Measurements from ENCODE around the gene SDHC. TPM values are rescaled to one million over a fixed set of nuclear protein-coding genes. Genes with fewer than 3 reads are reported as not detected.

SDHC gene, protein sequence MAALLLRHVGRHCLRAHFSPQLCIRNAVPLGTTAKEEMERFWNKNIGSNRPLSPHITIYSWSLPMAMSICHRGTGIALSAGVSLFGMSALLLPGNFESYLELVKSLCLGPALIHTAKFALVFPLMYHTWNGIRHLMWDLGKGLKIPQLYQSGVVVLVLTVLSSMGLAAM
- 158 TPM for total RNA-seq
- long read RNA-seq, full-length matches to known transcripts: 23 of 24 reads
- long read RNA-seq, partial matches to known transcripts: 0 of 24 reads
- long read RNA-seq, other reads (novel, unspliced or antisense): 1 of 24 reads

DNA sequence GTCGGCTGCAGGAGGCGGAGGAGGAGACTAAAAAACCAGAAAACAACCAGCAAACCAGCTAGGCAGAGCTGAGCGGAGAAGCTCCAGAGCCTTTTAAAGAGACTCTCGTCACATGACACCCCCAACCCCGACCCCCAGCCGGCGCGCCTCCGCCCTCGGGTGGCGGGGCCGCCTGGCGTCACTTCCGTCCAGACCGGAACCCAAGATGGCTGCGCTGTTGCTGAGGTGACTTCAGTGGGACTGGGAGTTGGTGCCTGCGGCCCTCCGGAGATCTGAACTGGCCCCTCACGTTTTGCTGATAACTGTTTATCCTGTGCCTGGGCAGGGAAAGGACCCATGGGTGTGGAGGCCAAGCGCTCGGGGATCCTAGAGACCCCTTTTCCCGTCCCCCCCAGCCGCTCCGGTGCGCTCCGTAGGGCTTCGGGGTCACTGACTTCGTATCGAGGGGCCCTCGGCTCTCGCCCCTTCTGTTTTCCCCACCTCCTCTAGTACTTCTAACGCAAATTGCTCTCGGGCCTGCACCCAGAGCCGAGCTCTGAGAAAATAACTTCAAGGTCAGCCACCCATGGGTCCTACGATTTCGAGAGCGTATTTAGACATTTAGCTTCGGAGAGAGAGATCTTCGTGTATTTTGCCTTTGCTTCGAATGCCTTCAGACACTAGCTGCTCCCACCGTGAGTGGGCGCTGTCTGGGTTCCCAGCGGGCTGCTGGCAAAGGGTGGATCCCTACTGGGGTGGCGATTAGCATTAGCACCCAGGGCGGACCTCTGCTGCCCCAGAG lies at the start of gene SDHC:
Gene SDHC, plus strand, starts transcription at position 181 of the 781 bp plus-strand sequence. Its CDS starts 25 bp downstream, at position 206.
- peak; percentile 100 for ATAC-seq
- intact Hi-C loops (cut with DNase I): no loop called here
- DNase-seq: peak; percentile 95
- Histone ChIP-seq H3K27ac (peak within 1 kb of the TSS; percentile 96), H3K27me3 (no peaks in the 10 kb centered on the region), H3K4me3 (peak within 1 kb of the TSS; percentile 96), H3K4me1 (peaks cover 16% of the 10 kb centered on the region), H3K36me3 (peaks cover 6% of the 10 kb centered on the region), H3K9me3 (no peaks in the 10 kb centered on the region)
- TF ChIP-seq, protein P1, sequence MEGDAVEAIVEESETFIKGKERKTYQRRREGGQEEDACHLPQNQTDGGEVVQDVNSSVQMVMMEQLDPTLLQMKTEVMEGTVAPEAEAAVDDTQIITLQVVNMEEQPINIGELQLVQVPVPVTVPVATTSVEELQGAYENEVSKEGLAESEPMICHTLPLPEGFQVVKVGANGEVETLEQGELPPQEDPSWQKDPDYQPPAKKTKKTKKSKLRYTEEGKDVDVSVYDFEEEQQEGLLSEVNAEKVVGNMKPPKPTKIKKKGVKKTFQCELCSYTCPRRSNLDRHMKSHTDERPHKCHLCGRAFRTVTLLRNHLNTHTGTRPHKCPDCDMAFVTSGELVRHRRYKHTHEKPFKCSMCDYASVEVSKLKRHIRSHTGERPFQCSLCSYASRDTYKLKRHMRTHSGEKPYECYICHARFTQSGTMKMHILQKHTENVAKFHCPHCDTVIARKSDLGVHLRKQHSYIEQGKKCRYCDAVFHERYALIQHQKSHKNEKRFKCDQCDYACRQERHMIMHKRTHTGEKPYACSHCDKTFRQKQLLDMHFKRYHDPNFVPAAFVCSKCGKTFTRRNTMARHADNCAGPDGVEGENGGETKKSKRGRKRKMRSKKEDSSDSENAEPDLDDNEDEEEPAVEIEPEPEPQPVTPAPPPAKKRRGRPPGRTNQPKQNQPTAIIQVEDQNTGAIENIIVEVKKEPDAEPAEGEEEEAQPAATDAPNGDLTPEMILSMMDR (IDR thresholded peaks at IDR 0.05): no peak

DNA sequence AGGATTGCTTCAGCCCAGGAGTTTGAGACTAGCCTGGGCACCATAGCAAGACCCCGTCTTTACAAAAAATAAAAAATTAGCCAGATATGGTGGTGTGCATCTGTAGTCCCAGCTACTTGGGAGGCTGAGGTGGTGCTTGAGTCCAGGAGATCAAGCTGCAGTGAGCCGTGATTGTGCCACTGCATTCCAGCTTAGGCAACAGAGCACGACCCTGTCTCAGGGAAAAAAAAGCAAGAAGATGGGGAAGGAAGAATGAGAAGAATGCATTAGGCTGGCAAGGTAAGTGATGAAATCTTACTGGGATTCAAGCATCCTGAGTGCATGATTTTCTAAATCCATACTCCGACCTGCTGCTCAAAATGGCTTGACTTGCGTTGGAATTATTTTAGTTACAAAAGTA lies 48.9 kb upstream of the SDHC start:
- no peaks in the 10 kb centered on the region for H3K9me3 ChIP-seq
- no peak overlapping the region for H3K4me3 ChIP-seq
- TF ChIP-seq, protein P1 (IDR thresholded peaks at IDR 0.05): no peak
- DNase-seq: no peak
- intact Hi-C loops (cut with DNase I): no loop called here
- ATAC-seq: no peak
- H3K36me3 ChIP-seq: no peaks in the 10 kb centered on the region
- no peak overlapping the region for H3K27ac ChIP-seq
- H3K27me3 ChIP-seq: peaks cover 1% of the 10 kb centered on the region
- no peaks in the 10 kb centered on the region for H3K4me1 ChIP-seq

DNA sequence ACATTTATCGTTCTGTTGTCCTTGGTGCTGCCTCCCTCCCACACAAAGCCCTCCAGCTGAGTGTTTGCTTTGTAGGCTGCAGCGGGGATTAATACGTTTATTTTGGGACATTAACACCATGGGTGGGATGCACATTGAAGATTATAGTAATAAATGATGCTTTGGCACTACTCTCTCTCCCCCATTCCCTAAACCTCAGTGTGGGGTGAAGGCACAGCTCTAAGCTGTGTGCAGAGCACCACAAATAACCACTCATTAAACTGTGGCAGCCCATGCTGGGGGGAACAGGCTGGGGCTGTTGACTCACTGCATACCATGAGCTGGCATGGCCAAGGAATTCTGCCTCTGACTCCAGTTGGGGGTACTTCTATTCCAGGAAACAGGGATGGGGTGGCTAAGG lies 48.0 kb upstream of the SDHC start:
- ATAC-seq (peak; percentile 36), DNase-seq (no peak)
- Histone ChIP-seq H3K27me3 (no peaks in the 10 kb centered on the region), H3K4me3 (no peak overlapping the region), H3K4me1 (no peaks in the 10 kb centered on the region), H3K27ac (no peak overlapping the region), H3K36me3 (no peaks in the 10 kb centered on the region), H3K9me3 (no peaks in the 10 kb centered on the region)
- TF ChIP-seq, protein P1 (IDR thresholded peaks at IDR 0.05): no peak
- intact Hi-C loops (cut with DNase I): no loop called here

DNA sequence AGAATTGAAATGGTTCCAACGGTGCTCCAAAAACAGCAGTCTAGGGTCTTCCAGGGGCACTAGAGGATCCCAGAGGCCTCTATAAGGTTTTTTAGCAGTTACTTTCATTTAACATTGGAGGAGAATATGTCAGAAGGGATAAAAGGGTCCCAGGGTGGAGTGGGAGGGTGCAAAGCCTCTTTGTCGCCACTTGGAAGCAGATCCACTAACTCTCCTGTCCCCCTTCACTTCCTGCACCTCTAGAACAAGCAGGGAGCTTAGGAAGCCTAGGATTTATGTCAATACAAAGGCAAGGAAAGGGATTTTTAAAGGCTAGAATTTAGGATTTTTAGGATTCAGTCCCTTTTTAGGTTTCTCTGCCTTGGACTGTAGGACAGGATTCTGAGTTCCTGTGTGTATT lies 47.3 kb upstream of the SDHC start:
- intact Hi-C loops (cut with DNase I): no loop called here
- H3K27ac ChIP-seq: no peak overlapping the region
- no peaks in the 10 kb centered on the region for H3K4me1 ChIP-seq
- DNase-seq: no peak
- H3K4me3 ChIP-seq: no peak overlapping the region
- TF ChIP-seq, protein P1 (IDR thresholded peaks at IDR 0.05): no peak
- no peaks in the 10 kb centered on the region for H3K9me3 ChIP-seq
- no peaks in the 10 kb centered on the region for H3K36me3 ChIP-seq
- ATAC-seq: no peak
- no peaks in the 10 kb centered on the region for H3K27me3 ChIP-seq

DNA sequence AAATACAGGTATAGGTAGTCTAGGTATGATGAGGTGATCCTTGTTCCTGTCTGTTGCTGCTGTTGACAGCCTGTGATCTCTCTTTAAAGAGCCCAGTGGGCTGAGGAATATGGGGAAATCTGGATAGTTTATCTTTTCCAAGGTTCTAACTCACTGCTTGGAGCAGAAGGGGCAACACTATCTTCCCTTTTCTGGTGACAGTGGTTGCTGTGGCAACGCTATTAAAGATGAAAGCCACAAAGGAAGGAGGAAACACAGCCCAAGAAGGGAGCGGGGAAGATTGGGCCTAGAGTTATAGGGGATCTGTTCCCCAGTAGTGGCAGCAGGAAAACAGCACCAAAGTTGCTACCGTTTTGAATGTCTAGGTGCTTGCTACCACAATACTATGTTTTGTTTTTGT lies 46.9 kb upstream of the SDHC start:
- TF ChIP-seq, protein P1 (IDR thresholded peaks at IDR 0.05): no peak
- H3K9me3 ChIP-seq: no peaks in the 10 kb centered on the region
- peak; percentile 69 for ATAC-seq

More for the DNA sequence above, 46.9 kb upstream of the SDHC start:
- no peak for DNase-seq
- Histone ChIP-seq H3K4me1 (no peaks in the 10 kb centered on the region), H3K27me3 (no peaks in the 10 kb centered on the region), H3K36me3 (no peaks in the 10 kb centered on the region), H3K4me3 (no peak overlapping the region), H3K27ac (no peak overlapping the region)
- intact Hi-C loops (cut with DNase I): no loop called here

Measured in upper lobe of right lung (tissue), 1 donor.